T1000 (cell line): ENCODE results near the gene SEMA5B.

Source experiments
- DNase-seq: peaks from one replicate; lab custom pipeline; 2025; ENCODE audit warnings: mixed read lengths; lab: John Stamatoyannopoulos, UW

The SEMA5B gene

GRCh38 chr3:123025642-123026521 is 1.7 kb downstream of the SEMA5B start:
- no peak for DNase-seq

GRCh38 chr3:123024056-123024455 is 3.5 kb downstream of the SEMA5B start:
- no peak for DNase-seq

GRCh38 chr3:123021996-123022510 is 5.5 kb downstream of the SEMA5B start:
- DNase-seq = no peak

GRCh38 chr3:123021388-123021787 is 6.2 kb downstream of the SEMA5B start:
- DNase-seq = no peak

- DNase-seq = no peak
These were observed 6.9 kb downstream of the SEMA5B start for GRCh38 chr3:123020709-123021108.

- no peak for DNase-seq
These were observed 8.0 kb downstream of the SEMA5B start for GRCh38 chr3:123019591-123019990.

GRCh38 chr3:123019161-123019560 is 8.4 kb downstream of the SEMA5B start:
- no peak for DNase-seq

- DNase-seq = no peak
These were observed 8.9 kb downstream of the SEMA5B start for GRCh38 chr3:123018683-123019082.

GRCh38 chr3:123015596-123015995 is 12.0 kb downstream of the SEMA5B start:
- no peak for DNase-seq

GRCh38 chr3:123013876-123014275 is 13.7 kb downstream of the SEMA5B start:
- DNase-seq = no peak

- DNase-seq = no peak
These were observed 14.9 kb downstream of the SEMA5B start for GRCh38 chr3:123012652-123013051.

GRCh38 chr3:123011447-123011846 is 16.1 kb downstream of the SEMA5B start:
- no peak for DNase-seq

GRCh38 chr3:123008840-123009239 is 18.7 kb downstream of the SEMA5B start:
- DNase-seq = no peak

GRCh38 chr3:123006609-123007008 is 21.0 kb downstream of the SEMA5B start:
- no peak for DNase-seq

- DNase-seq = no peak
These were observed 22.3 kb downstream of the SEMA5B start for GRCh38 chr3:123005291-123005690.

- DNase-seq = no peak
These were observed 23.2 kb downstream of the SEMA5B start for GRCh38 chr3:123004201-123004918.

- DNase-seq = no peak
These were observed 24.6 kb downstream of the SEMA5B start for GRCh38 chr3:123002749-123003497.

- no peak for DNase-seq
These were observed 25.3 kb downstream of the SEMA5B start for GRCh38 chr3:123002100-123002748.

- DNase-seq = no peak
These were observed 28.7 kb downstream of the SEMA5B start for GRCh38 chr3:122998856-122999255.

GRCh38 chr3:122998206-122998605 is 29.4 kb downstream of the SEMA5B start:
- no peak for DNase-seq

- no peak for DNase-seq
These were observed 31.5 kb downstream of the SEMA5B start for GRCh38 chr3:122996038-122996580.
